Hindlimb muscle (tissue), 1 donor: ENCODE data around the gene SUN2. TPM values are rescaled to one million over a fixed set of nuclear protein-coding genes. Genes with fewer than 3 reads are reported as not detected.

Experiments used
- DNase-seq: peaks from one replicate; pipeline ENCODE4 v3.0.0-alpha.2; 2013
- polyA plus RNA-seq: library from polyadenylated mRNA; unstranded; fragments of 120-200 nt; gene quantifications from one replicate; pipeline ENCODE4 v1.2.1, GENCODE V29; 2013; ENCODE audit not compliant: insufficient read length

SUN2 gene
- polyA plus RNA-seq, 1 donor = 59.3 TPM

DNA sequence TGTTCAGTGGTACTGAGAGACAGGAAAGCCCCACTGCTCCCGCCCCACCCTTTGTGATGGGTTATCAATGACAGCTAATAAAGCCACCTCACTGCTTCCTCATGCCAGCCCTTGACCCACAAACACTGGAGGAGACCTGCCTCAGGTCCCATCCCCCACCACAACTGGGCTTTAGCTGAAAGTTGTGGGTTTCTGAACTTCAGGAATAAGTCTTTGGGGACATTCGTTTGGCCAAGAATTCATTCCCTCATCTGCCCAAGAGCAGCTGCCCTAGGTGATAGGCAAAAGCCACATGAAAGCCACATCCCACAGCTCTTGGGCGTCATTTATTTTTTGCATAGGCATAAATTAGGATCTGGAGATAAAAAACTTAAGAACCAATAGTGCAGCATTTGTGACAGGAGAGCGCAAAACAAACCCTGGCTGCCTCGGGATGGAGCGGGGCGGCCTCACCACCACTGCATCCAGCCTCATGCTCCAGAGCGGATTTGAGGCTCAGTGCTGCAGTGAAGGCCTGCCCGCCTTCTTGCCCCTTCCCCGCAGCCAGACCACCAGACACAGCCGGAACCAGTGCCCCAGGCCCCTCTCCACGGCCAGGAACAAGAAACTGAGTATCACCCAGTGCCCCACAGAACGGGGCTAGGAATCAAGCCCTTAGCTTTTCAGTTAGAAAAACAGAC, 21.2 kb downstream of the SUN2 start:
- no peak for DNase-seq

- DNase-seq = no peak
Observed at GRCh38 chr22:38733724-38734381, 21.9 kb downstream of the SUN2 start.

GRCh38 chr22:38733329-38733723, 22.5 kb downstream of the SUN2 start:
- no peak for DNase-seq

DNA sequence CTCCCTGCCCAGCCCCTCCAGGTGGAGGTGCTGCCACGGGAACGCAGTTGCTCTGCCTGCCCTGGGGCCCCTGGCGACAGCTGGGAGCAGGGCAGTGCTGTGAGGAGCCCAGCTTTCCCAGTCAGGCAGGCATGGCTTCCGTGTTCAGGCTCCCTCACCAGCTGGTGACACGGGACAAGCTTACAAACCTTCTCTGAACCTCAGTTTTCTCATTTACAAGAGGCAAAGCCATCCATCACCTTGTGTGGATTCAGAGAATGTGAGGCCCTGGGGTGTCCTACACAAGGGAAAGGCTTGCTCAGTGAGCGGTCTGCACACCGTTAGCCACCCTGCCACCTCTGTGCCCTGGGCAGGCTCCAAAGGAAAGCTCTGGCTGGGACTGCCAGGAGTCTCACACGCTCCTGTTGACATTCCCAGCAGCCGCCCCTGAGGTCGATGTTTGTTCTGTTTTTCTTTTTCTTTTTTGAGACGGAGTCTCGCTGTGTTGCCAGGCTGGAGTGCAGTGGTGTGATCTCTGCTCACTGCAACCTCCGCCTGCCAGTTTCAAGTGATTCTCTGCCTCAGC, 23.5 kb downstream of the SUN2 start:
- no peak for DNase-seq

GRCh38 chr22:38731703-38732161, 24.1 kb downstream of the SUN2 start:
- no peak for DNase-seq

DNA sequence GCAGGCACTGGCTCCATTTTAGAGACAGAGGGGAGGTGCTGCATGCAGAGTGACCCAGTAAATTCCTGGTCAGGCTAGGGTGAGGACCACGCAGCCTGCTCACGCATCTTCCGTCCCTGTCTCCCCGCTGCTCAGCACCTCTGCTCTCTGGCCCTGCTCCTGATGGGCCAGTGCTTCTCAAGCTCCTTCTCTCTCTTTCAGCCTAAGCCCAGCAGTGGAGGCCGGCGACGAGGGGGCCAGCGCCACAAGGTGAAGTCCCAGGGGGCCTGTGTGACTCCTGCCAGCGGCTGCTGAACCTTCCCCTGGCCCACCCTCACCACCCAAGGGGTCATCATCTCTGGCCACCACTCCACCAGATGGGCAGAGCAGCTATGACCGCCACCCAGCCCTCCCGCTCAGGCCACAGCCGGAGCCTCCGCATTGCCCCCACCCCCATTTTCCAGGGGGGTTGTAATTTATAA, 25.4 kb downstream of the SUN2 start:
- no peak for DNase-seq

GRCh38 chr22:38729946-38730345, 25.9 kb downstream of the SUN2 start:
- no peak for DNase-seq

- no peak for DNase-seq
Observed at GRCh38 chr22:38728871-38729796, 26.7 kb downstream of the SUN2 start.

DNA sequence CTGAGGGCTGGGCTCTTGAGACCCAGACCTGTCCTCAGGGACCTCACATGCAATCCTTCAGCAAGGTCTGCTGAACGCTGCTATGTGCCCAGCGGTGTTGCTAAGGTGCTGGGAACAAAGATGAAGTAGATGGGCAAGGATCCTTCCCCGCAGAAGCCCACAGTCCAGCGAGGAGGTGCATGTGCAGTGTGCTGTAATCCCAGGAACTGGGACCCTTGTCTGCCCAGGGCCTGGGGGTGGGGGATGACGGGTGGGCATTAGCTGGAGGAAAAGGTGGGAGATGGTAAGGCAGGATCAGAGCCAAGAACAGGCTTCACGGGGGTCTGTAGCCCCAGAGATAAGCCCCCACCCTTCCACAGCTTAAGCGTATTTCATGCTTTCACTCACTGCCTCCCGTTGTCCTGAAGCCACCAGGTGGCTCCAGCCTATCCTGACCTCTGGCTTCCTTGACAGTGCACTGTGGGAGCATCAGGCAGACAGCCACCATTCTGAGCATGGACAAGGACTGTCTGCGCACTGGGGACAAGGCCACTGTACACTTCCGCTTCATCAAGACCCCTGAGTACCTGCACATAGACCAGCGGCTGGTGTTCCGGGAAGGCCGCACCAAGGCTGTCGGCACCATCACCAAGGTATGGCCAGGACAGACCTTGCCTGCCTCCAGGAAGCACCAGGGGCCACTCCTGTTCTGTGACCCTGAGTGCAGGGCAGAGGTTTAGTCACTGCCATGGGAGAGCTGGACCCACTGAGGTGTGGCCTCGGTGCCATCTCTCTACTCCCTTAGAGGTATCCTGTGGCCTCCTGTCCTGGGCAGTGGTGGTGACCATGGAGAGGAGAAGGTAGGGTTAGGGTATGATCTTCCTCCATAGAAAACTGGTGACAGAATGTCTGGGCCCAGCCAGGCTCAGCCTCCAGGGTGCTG, 28.0 kb downstream of the SUN2 start:
- no peak for DNase-seq

DNA sequence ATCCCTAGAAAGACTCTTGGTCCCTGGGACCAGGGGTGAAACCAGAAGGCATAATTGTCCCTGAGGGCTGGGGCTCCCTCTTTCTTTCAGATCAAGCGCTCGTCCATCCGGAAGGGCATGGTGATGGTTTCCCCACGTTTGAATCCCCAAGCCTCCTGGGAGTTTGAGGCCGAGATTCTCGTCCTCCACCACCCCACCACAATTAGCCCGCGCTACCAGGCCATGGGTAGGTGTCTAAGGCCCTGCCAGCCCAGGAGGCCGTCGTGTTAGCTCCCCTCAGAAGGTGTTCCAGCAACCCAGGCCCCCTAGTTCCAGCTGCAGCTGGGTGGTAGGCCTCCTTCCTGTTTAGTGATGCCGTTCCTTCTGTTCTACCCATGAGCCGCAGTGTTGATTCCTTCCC, 28.7 kb downstream of the SUN2 start:
- DNase-seq = no peak

DNA sequence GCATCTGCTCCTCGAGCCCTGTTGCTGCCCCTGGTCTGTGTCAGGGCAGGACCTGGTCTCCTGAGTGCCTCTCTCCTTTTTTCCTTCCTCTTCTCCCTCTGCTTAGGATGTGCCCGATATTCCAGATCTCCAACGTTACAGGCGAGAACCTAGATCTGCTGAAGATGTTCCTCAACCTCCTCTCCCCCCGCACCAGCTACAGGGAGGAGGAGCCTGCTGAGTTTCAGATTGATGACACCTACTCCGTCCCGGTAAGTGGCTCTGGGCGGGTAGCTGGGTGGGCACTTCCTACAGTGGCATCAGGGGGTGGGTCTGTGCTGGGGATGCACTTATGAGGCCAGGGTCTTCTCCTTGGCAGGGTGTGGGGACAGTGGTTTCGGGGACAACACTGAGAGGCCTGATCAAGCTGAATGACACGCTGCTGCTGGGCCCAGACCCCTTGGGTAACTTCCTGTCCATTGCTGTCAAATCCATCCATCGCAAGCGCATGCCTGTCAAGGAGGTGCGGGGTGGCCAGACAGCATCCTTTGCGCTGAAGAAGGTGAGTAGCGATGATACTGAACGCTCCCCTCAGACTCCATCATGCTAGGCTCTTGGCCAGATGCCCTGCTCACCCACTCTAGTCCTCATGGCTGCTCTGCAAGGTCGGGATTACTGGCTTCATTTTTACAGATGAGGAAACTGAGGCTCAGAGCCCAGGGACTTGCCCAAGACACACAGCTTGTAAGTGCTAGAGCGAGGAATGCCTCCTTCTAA, 29.7 kb downstream of the SUN2 start:
- DNase-seq = no peak

DNA sequence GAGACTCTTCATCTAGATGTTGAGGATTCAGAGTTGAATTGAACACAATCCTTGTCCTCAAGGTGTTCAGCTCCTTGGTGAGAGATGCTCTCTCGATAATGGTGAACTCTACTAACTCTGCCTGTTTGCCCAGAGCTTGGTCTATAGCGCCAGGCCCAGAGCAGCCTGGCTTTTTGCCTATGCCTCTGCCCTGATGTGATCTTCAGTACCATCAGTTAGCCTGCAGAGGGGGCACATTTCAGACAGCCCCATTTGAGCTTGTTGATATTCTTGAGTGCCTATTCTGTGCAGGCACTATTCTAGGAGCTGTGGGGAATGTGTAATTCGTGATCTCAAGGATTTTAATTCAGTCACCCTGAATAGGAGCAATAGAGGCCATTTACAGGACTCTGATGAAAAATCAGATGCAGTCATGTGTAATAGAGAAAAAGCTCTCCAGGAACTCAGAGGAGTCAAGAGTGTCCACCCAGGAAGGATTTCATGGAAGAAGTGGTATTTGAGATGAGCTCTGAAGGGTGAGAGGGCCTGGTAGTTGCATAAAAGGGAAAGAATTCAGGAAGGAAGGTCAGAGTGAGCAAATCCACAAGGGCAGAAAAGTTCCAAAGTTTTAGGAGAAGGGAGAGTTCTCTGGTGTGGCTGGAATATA, 30.7 kb downstream of the SUN2 start:
- no peak for DNase-seq

DNA sequence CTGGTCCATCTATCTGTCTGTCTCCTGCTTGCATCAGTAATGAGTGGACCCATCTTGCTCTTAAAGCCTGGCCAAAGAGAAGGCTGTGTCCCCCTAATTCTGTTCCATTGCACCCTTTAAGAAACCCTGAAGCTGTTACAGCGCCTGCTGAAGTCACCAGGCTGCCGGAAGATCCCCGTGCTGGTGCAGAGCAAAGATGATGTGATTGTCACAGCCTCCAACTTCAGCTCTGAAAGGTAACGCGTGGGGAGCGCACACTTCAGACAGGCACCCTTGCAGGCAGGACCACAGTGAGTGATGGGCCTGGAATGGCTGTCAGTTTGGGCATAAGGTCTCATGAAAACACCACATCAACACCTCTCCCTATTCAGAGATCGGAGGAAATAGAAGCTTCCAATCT, 31.6 kb downstream of the SUN2 start:
- no peak for DNase-seq

- no peak for DNase-seq
Observed at GRCh38 chr22:38721551-38721950, 34.2 kb downstream of the SUN2 start.

- no peak for DNase-seq
Observed at GRCh38 chr22:38720350-38720749, 35.4 kb downstream of the SUN2 start.

GRCh38 chr22:38719196-38719595, 36.6 kb downstream of the SUN2 start:
- no peak for DNase-seq

DNA sequence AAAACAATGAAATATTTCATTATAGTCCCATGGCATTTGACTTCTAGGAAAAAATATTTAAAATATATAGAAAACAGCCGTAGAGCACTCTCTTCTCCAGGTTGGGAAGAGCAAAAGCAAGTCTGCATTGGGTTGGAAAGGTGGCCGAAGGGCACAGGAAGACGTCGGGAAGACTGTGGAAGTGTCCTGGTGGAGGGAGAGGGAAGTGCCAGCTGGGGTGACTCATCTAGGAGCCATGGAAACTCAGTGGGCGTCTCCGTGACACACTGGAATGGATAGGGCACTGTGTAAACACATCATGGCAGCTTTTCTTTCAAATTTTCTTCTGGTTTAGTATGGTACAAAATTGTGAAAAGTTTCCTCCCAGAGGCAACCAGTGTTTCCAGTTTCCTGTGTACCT, 37.4 kb downstream of the SUN2 start:
- DNase-seq = no peak

DNA sequence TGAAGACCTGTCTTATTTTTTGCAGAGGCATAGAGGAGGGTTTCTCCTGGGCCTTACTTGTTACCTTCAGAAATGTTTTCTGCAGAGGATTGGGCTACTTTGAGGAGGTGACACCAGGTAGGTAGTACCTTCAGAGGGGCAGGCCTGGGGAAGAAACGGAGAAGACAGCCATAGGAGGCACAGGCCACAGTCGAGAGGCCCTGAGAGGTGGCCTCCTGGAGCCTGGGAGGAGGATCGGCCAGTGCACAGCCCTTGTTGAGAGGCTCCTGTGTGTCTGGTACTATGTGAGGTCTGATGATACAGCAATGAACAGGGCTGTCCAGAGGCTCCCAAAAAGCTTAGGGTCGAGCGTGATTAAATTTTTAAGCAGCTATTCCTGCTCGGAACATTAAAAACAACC, 38.6 kb downstream of the SUN2 start:
- DNase-seq = no peak

- DNase-seq = no peak
Observed at GRCh38 chr22:38716826-38717225, 39.0 kb downstream of the SUN2 start.

- no peak for DNase-seq
Observed at GRCh38 chr22:38716271-38716670, 39.5 kb downstream of the SUN2 start.
